Astrocyte of the cerebellum (primary cell): ENCODE measurements around the gene ANXA5.

ENCODE experiments used
- DNase-seq: peaks from one replicate; pipeline ENCODE4 v3.0.0-alpha.2; 2011; ENCODE audit warnings: low read depth
- H3K4me3 ChIP-seq: 2 replicates; pipeline ENCODE4 v1.5.1; 2011; ENCODE audit warnings: mild to moderate bottlenecking, low read depth, low read length, moderate library complexity
- CTCF ChIP-seq: IDR thresholded peaks from 2 replicates; pipeline ENCODE4 v1.5.1; 2012; ENCODE audit warnings: low read length, low read depth, moderate library complexity, mild to moderate bottlenecking; ENCODE audit errors: missing control alignments
- in situ Hi-C: cut with HindIII; loops from 2 replicates; pipeline ENCODE4 v1.10.0; 2017; ENCODE audit warnings: low sequenced_read_pairs

ANXA5 gene

GRCh38 chr4:121648516-121648915, 48.3 kb downstream of the ANXA5 start:
- no peak for DNase-seq
- no peak overlapping the region for H3K4me3 ChIP-seq
- in situ Hi-C loops = no loop called here
- no peak for TF ChIP-seq CTCF

- TF ChIP-seq CTCF = no peak
- in situ Hi-C loops = no loop called here
- no peak overlapping the region for H3K4me3 ChIP-seq
- no peak for DNase-seq
These were observed 53.7 kb downstream of the ANXA5 start for GRCh38 chr4:121642876-121643585.

- no peak for TF ChIP-seq CTCF
- in situ Hi-C loops = no loop called here
- H3K4me3 ChIP-seq = no peak overlapping the region
- no peak for DNase-seq
These were observed 54.5 kb downstream of the ANXA5 start for GRCh38 chr4:121642292-121642691.

- TF ChIP-seq CTCF = no peak
- in situ Hi-C loops = no loop called here
- DNase-seq = no peak
- no peak overlapping the region for H3K4me3 ChIP-seq
These were observed 63.1 kb downstream of the ANXA5 start for GRCh38 chr4:121633653-121634052.

- no peak overlapping the region for H3K4me3 ChIP-seq
- no peak for TF ChIP-seq CTCF
- in situ Hi-C loops = no loop called here
- no peak for DNase-seq
These were observed 64.1 kb downstream of the ANXA5 start for GRCh38 chr4:121632636-121633035.
